K562 (cell line): Measurements from ENCODE around the gene RING1.

Experiments
- BCL6 ChIP-seq: fragments of 250-450 bp; sonication (Bioruptor Pico); IDR thresholded peaks from 2 replicates; pipeline ENCODE4 v1.4.0; 2020
- CAMTA2 ChIP-seq: fragments of 250-450 bp; sonication (Bioruptor Pico); conservative IDR thresholded peaks from 2 replicates; pipeline ENCODE4 v1.5.1; 2022
- CHD2 ChIP-seq: IDR thresholded peaks from 2 replicates; pipeline ENCODE4 v1.6.1; 2011; ENCODE audit warnings: low read depth, low read length
- HOXB6 ChIP-seq: fragments of 250-450 bp; sonication (Bioruptor Pico); IDR thresholded peaks from 2 replicates; pipeline ENCODE4 v1.5.1; 2022; ENCODE audit warnings: mild to moderate bottlenecking, borderline replicate concordance
- MTF1 ChIP-seq: fragments of 250-450 bp; sonication (Bioruptor Pico); IDR thresholded peaks from 2 replicates; pipeline ENCODE4 v1.9.0; 2021; ENCODE audit warnings: moderate library complexity, mild to moderate bottlenecking, inconsistent platforms, borderline replicate concordance
- PHF20 ChIP-seq: fragments of 450-650 bp; IDR thresholded peaks from 2 replicates; pipeline ENCODE4 v1.6.1; 2018; ENCODE audit not compliant: partially characterized antibody
- ZNF121 ChIP-seq: sonication (generic); formaldehyde crosslinking; conservative IDR thresholded peaks from 2 replicates; pipeline ENCODE4 v1.8.0; 2022; ENCODE audit warnings: missing genetic modification reagents
- ZNF354B ChIP-seq: fragments of 250-450 bp; sonication (Bioruptor Pico); IDR thresholded peaks from 2 replicates; pipeline ENCODE4 v1.4.0; 2020
- ZZZ3 ChIP-seq: fragments of 450-650 bp; IDR thresholded peaks from 2 replicates; pipeline ENCODE4 v1.6.1; 2016; ENCODE audit warnings: antibody characterized with exemption, mild to moderate bottlenecking, moderate library complexity

DNA sequence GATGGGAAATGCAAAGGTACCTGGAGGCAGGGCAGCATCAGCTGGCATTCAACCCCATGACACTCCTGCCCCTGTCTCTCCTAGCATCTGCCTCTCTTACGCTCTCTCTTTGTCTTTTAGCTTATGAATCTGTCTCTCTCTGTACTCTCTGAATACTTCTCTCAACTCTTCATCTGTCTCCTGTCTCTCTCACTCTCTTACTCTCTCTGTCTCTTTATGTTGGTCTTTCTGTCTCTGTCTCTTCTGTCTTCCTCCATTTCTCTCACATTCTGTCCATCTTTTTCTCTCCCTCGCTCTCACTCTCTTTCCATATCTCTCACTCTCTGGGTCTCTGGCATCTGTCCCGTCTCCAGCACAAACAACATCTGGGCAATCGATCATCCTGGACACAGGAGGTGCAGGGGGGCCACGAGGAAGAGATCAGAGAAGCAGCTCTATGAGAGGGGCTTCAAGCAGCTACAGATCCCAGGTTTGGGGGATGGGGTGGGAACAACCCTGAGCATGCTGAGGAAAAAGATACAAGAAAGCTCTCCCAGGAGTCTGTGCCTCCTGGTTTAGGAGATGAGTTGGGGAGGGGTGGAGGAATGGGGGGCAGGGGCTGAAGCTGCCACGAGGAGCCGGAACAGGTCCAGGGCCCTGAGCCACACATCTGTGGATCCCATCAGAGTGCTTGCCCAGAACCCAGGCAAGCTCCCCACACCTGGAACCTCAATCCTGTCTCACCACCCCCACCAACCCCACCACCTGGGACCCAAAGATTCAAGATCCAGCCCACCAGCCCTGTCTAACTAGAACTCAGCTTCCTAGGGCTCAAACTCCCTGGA is 18.5 kb upstream of the RING1 start:
- TF ChIP-seq BCL6 (CRISPR knock-in tag) (no peak), CAMTA2 (CRISPR knock-in tag) (no peak), CHD2 (no peak), MTF1 (no peak), ZNF354B (CRISPR knock-in tag) (no peak), PHF20 (no peak), HOXB6 (CRISPR knock-in tag) (no peak), ZNF121 (no peak), ZZZ3 (no peak)
